ENCODE measurements around the gene TMEM53.

The TMEM53 gene

DNA sequence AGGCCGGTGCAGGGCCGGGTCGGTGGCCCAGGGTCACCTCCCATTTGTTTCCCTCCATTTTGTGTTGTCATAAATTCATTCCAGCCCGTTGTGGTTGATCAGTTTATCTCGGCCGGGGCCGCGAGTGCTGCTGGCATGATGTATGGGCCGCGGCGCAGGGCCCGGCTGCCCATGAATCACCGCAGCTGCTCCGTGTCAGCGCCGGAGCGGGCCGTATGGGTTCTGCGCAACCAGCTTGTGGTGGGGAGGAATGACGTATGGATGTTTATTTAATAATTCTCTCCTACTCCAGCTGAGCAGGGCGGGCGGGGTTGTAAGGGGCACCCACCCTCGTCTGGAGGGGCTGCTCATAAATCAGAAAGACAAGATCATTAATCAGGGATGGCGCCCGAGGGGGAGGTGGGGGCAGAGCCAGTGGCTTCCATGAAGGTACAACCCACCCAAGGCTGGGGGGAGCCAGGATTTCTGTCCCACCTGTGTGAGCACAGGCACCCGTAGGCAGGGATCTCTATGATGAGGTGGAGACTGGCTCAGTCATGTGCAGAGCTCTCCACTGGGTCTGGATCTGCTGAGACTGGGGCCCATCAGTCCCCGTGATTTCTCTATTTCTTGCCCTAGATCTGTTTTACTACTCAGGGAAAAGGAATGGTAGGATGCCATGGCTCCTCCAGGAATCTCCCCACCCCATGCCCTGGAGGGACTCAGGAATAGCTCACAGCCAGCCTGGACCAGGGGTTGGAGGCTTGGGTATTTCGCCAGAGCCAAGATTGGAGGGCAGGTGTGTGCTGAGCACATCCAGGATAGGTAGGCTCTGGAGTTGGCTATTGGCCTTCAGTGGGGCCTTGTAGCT is 27.8 kb downstream of the TMEM53 start:
- no peak for DNase-seq (ENCODE audit: low read depth)

DNA sequence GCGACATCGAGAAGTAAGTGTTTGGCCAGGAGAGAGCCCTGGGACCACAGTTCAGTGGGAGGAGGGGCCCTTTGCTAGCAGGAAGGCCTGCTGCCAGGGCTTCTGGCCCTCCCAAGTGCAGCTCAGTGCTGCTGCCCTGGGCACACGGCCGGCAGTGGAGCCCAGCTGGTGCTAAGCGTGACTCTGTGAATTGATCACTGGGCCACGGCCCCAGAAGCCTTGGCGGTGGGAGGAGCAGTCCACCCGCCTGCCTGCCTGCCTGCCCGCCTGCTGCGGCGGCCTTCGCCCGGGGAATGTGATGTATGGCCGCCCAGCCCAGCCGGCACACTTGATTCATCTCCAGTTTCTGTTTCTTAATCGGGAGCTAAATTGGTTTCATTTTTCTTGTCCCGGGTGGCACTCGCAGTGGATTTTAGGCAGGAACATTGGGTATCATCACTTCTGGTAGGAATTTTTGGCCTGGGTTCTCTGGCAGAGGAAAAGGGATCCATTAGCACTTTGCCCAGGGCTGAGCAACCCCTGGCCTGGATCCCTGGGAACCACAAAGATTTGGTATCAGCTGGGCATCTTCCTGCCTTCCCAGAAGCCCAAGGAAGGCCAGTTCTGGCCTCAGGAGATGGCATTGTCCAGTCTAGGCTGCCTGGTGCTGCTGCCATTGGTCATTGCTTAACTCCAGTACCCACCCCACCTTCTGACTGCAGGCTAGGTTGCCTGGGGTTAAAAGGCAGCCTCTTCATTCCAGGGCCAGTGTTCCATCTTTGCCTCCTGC is 28.6 kb downstream of the TMEM53 start:
- no peak for DNase-seq (ENCODE audit: low read depth)

DNA sequence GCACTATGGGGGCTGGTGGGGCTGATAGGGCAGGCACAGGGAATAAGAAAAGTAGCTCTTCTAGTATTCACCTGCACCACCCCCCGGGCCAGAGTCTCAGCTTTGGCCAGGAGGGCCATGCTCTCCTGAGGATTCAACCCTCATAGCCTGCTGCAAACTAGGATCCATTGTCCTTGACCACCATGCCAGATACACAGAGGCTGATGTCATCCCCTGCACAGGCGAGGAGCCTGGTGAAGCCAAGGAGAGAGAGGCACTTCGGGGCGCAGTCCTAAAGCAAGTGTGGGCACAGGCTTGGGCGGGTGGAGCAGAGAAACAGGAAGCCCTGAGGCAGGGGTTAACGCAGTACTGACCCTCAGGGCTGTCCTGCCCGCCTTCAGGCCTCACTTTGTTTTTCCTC is 29.5 kb downstream of the TMEM53 start:
- no peak for DNase-seq (ENCODE audit: low read depth)

GRCh38 chr1:44643721-44644334 is 30.5 kb downstream of the TMEM53 start:
- DNase-seq (ENCODE audit: low read depth): no peak

DNA sequence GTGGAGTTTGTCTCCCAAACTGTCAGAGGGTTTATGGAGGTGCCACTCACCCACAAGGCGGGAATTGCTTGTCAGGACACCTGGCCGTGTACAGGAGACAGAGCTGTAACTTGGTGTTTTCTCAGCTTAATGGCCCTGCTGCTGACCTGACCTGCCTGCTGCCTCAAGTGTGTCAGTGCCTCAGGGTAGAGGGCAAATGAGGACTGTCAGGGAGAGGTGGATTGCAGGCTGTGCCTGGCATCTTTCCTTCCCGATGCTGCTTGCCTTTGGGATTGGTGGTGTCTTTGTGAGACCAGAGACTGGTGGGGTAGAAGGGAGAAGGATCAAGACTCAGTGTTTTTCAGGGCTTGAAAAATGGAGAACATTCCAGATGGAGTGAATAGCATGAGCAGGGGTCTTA is 31.4 kb downstream of the TMEM53 start:
- DNase-seq (ENCODE audit: low read depth): no peak

GRCh38 chr1:44642255-44642654 is 32.0 kb downstream of the TMEM53 start:
- DNase-seq (ENCODE audit: low read depth): no peak

- no peak for DNase-seq (ENCODE audit: low read depth)
These were observed 32.9 kb downstream of the TMEM53 start for GRCh38 chr1:44641126-44642102.

DNA sequence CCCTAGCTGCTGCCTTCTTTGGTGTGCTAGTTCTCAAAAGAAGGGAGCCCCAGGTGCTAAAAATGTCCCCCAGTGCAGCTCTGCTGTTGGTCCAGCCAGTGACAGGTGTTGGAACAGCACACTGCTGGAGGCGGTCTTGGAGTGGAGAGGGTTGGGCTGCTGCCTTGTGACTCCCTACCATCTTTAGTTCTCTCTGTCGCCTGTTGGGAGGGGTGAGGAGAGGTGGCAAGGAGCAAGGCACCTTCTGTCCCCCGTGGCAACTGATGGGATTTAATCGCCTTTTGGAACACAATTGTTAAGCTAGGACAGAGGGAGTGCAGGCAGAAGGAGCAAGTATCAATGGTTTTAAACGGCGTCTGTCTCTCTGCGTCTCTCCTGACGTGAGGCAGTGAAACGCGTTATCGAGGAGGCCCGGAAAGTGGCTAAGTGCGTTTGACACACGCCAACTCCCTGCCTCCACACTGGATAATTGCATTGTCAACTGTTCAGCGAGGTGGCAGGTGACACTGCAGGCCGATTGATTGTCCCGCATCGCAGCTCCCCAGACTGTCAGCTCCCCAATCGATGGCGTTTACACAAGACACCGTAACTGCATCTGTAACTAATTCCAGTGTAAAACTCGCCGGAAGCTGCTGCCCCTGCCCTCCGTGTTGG is 34.0 kb downstream of the TMEM53 start:
- DNase-seq (ENCODE audit: low read depth): no peak

DNA sequence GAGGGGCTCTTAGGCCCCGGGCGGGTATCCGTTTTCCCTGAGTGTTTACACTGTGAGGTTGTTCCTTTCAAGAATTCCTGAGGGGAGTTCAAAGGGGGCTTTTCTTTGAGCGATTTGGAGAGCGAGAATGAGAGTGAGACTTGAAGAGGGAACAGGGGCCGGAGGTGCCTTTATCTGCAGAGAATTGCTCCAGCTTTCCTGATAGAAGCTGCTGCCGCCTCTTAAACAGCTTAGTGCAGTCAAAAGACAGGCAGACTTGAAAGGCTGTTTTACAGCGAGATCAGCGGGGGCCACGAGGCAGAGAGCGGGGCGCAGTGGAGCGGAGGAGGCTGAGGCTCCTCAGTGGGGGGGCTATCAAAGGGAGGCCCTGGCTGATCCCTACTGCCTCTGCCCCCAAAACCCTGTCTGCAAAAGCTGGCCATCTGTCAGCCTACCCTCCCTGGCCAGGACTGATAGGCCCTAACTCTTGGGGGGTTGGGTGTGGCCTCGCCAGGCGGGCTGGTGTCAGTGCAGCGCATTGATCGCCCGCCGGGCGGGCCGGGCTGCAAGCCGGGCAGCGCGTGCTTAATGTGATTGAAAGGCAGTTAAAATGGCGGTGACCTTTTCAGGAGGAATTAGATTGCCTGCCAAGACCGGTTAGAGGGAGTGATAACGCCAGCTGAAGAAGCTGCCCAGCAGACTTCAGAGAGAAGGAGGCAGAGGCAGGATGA is 36.4 kb downstream of the TMEM53 start:
- DNase-seq (ENCODE audit: low read depth): no peak

- no peak for DNase-seq (ENCODE audit: low read depth)
These were observed 37.3 kb downstream of the TMEM53 start for GRCh38 chr1:44636688-44637598.

GRCh38 chr1:44636083-44636687 is 38.1 kb downstream of the TMEM53 start:
- no peak for DNase-seq (ENCODE audit: low read depth)

DNA sequence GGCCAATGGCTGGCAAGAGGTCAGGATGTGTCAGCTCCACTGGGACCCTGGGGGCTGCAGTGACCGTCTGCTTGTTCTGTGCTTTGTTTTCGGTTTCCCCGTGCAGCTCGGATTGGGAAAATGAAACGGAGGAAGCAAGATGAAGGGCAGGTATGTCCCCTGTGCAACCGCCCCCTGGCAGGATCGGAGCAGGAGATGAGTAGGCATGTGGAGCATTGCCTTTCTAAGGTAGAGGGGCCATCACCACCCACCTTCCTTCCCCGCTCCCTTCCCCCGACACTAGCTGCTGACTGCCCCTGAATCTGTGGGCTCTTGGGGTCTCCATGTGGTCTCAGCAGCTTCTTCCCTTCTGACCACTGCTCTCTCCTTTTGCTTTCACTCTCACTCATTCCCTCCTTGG is 38.8 kb downstream of the TMEM53 start:
- DNase-seq (ENCODE audit: low read depth): no peak

DNA sequence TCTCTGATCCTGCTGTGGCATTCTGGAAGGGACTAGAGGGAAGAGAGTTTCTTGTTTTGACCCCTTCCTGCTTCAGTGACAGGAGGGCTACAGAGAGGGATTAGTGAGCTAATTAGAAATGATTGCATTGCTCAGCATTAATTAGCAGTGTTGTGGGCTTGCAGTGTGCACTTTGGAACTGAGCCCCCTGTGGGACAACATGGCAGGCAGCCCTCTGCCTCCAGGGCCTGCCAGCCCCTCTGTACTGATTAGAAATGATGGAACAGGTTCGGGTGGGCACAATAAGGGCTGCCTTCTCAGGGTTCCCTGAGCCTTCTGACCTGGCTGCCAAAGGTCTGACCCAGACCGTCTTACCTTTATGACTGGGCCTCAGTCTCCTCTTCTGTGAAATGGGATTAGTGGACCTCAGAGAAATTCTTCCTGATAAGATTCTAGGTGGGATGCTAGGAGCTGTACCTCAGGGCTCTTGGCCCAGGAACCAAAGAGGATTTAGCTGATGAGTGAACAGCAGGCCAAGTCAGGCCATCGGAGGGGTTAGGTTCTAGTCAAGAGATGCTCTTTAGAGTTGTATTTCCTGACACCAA is 39.6 kb downstream of the TMEM53 start:
- no peak for DNase-seq (ENCODE audit: low read depth)

DNA sequence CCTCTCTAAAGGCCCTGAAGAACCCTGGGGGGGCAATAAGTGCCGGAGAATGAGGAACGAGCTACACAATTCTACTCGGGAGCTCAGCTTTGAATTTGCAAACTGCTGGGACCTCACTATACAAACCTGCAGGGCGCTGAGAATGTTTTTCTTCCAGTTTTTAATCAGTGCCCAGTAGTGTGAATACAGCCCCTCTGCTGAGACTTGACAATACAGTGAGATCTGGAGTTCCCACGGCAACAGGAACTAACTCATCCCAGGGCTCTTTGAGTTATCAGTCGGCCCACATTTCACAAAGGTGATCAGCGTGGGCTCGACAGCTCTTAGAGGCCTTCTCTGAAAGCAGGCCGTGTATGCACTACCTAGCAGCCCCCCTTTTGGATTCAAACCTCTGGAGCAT is 41.7 kb downstream of the TMEM53 start:
- no peak for DNase-seq (ENCODE audit: low read depth)

DNA sequence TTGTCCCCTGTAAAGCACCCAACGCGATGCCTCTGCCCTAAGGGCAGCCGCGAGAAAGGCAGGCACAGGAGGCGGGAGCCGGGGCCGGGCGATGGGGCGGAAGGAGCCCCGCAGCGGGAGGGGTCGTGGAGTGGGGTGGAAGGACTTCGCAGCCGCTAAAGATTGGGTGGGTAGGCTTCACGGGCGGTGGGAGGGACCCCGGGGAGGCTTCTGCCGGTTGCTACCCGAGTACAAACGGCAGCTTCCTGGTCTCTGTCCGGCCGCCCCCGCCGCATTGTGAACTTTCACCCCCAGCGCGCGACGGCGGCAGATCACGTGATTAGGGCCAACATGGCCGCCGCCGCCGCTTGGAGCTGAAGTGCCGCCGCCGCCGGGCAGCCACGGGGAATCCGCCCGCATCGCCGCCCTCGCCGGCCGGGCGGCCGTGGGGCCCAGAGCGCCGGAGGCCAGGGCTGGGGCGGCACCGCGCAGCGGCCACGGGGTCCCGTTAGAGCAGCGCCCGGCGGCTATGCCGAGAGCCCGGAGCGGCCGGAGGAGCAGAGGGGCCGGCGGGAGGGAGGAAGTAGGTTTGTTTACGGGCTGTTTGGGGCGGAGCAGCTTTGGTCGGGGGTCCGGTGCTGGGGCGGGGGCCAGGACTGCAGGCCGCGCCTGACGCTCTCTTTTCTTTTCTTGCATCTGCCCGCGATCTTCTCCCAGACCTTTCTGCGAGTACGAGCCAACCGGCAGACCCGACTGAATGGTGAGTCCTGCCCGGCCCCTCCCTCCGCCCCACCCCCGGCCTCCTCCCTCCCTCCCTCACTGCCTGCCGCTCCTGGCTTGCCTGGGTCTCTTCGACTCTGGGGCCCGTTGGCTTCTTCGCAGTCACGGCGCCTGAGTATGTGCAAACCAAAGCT is 42.4 kb downstream of the TMEM53 start:
- DNase-seq (ENCODE audit: low read depth): peak; percentile 66

DNA sequence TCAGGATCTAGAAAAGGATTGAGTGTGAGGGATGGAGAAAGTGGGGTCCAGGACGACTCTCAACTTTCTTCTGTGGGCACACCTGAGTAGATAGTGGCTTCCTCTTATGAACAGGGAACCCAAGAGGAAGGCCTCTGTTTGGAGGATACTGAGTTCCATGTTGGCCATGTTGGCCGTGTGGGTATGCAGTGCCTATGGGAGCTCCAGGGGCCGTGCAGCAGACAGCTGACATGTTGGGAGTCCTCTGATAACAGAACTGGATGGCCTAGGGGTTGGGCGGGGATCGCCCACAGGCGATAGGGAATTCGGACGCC is 43.0 kb downstream of the TMEM53 start:
- DNase-seq (ENCODE audit: low read depth): no peak

DNA sequence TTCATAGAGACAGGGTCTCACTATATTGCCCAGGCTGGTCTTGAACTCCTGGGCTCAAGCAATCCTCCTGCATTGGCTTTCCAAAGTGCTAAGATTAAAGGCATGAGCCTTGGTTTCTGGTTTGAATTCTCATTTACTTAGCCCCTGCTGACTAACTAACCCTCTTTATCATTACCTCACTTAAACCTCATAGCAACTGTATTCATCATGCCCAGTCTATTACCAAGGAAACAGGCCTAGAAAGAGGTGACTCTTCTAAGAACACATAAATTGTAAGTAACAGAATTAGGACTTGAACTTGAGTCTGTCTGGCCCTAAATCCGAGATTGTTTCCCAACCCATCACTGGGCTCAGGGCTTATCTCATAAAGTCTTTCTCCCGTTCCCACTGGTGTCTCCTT is 44.2 kb downstream of the TMEM53 start:
- no peak for DNase-seq (ENCODE audit: low read depth)
